Gastrocnemius medialis (tissue), 4 donors: ENCODE data around the gene ARHGAP25.

Experiments
- CTCF ChIP-seq, 5 experiments: fragments of 450-650 bp in 3 of 5; fragments of 200-600 bp in 2 of 5; sonication (generic) in 2 of 5; IDR thresholded peaks in 4 of 5; conservative IDR thresholded peaks in 1 of 5; 1 replicate in 4 of 5; 2 replicates in 1 of 5; pipeline ENCODE4 v1.5.1; 2016 to 2019; ENCODE audit warnings: antibody characterized with exemption in 5 of 5, mild to moderate bottlenecking in 3 of 5, moderate library complexity in 3 of 5
- POLR2A ChIP-seq, 2 donors: fragments of 450-650 bp; IDR thresholded peaks; one replicate each; pipeline ENCODE4 v1.6.1; 2017; ENCODE audit warnings: antibody characterized with exemption in 2 of 2, mild to moderate bottlenecking in 2 of 2, moderate library complexity in 2 of 2

- TF ChIP-seq CTCF (IDR thresholded peaks at IDR 0.05 in 4 of 5, conservative IDR thresholded peaks at IDR 0.05 in 1 of 5), result no peak
- no peak for TF ChIP-seq POLR2A (IDR thresholded peaks at IDR 0.05)
Observed at GRCh38 chr2:68764041-68764805, 29.6 kb downstream of the ARHGAP25 start.
